ENCODE data around the gene ZNF407. TPM values are rescaled to one million over a fixed set of nuclear protein-coding genes. Genes with fewer than 3 reads are reported as not detected.

ZNF407 gene
- total and polyA plus RNA-seq, 4 donors = 1.9 to 16.5 (median 6.6) TPM

DNA sequence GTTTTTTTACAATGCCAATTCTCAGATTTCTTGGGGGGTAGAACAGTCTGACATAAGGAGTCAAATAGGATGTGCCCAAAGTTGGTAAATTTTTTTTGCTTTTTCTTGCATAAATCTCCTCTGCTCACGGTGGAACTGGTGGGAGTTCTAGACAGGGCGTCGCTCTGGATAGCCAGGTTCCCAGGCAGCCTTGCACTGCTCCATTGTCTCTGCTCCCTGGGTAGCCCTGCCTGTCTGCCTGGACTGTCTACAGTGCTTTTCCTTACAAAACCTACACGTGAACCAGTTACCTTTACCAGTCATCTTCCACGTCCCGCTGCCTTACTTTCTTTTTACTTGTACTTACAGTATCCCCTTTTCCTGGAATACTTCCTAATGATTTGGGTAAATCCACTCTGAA lies 117.1 kb downstream of the ZNF407 start:
- Histone ChIP-seq H3K9me3 (ENCODE audit: control insufficient read depth in 4 of 4, low read length in 3 of 4) (no peaks in the 10 kb centered on the region), H3K36me3 (ENCODE audit: control insufficient read depth in 4 of 4, insufficient read depth in 3 of 4, low read depth in 1 of 4, low read length in 3 of 4) (no peaks in the 10 kb centered on the region), H3K4me3 (ENCODE audit: low read depth in 1 of 3, low read length in 3 of 3) (no peak overlapping the region), H3K27ac (ENCODE audit: low read depth in 1 of 2, low read length in 2 of 2) (no peak overlapping the region), H3K4me1 (ENCODE audit: control insufficient read depth in 4 of 4, insufficient read depth in 4 of 4, low read length in 3 of 4) (peaks cover 4 to 27% (median 14%) of the 10 kb centered on the region in 4 donors), H3K27me3 (ENCODE audit: control insufficient read depth in 4 of 4, insufficient read depth in 4 of 4, low read length in 3 of 4) (no peaks in the 10 kb centered on the region), H3K9ac (ENCODE audit: low read depth in 1 of 2, low read length in 2 of 2) (no peak overlapping the region)
- no peak for DNase-seq (ENCODE audit: low spot score)
- no peak for TF ChIP-seq RXRA (IDR thresholded peaks at IDR 0.05)
- TF ChIP-seq FOXA2 (IDR thresholded peaks at IDR 0.05) = no peak
- TF ChIP-seq, protein P1, sequence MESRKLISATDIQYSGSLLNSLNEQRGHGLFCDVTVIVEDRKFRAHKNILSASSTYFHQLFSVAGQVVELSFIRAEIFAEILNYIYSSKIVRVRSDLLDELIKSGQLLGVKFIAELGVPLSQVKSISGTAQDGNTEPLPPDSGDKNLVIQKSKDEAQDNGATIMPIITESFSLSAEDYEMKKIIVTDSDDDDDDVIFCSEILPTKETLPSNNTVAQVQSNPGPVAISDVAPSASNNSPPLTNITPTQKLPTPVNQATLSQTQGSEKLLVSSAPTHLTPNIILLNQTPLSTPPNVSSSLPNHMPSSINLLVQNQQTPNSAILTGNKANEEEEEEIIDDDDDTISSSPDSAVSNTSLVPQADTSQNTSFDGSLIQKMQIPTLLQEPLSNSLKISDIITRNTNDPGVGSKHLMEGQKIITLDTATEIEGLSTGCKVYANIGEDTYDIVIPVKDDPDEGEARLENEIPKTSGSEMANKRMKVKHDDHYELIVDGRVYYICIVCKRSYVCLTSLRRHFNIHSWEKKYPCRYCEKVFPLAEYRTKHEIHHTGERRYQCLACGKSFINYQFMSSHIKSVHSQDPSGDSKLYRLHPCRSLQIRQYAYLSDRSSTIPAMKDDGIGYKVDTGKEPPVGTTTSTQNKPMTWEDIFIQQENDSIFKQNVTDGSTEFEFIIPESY (IDR thresholded peaks at IDR 0.05) = no peak
- no peak for TF ChIP-seq NR2F2 (IDR thresholded peaks at IDR 0.05)
- TF ChIP-seq JUND (IDR thresholded peaks at IDR 0.05) = no peak
- TF ChIP-seq, protein P2, sequence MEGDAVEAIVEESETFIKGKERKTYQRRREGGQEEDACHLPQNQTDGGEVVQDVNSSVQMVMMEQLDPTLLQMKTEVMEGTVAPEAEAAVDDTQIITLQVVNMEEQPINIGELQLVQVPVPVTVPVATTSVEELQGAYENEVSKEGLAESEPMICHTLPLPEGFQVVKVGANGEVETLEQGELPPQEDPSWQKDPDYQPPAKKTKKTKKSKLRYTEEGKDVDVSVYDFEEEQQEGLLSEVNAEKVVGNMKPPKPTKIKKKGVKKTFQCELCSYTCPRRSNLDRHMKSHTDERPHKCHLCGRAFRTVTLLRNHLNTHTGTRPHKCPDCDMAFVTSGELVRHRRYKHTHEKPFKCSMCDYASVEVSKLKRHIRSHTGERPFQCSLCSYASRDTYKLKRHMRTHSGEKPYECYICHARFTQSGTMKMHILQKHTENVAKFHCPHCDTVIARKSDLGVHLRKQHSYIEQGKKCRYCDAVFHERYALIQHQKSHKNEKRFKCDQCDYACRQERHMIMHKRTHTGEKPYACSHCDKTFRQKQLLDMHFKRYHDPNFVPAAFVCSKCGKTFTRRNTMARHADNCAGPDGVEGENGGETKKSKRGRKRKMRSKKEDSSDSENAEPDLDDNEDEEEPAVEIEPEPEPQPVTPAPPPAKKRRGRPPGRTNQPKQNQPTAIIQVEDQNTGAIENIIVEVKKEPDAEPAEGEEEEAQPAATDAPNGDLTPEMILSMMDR (IDR thresholded peaks at IDR 0.05; ENCODE audit: low read depth, low read length, missing input control) = no peak
- WGBS = 92% methylated on average over 6 of the region's 6 CpGs

- Histone ChIP-seq H3K27me3 (ENCODE audit: control insufficient read depth in 4 of 4, insufficient read depth in 4 of 4, low read length in 3 of 4) (no peaks in the 10 kb centered on the region), H3K4me3 (ENCODE audit: low read depth in 1 of 3, low read length in 3 of 3) (no peak overlapping the region), H3K4me1 (ENCODE audit: control insufficient read depth in 4 of 4, insufficient read depth in 4 of 4, low read length in 3 of 4) (peaks cover 4 to 27% (median 14%) of the 10 kb centered on the region in 4 donors), H3K9ac (ENCODE audit: low read depth in 1 of 2, low read length in 2 of 2) (no peak overlapping the region), H3K27ac (ENCODE audit: low read depth in 1 of 2, low read length in 2 of 2) (peak overlapping the region in 1 of 2 donors; percentile 79), H3K9me3 (ENCODE audit: control insufficient read depth in 4 of 4, low read length in 3 of 4) (no peaks in the 10 kb centered on the region), H3K36me3 (ENCODE audit: control insufficient read depth in 4 of 4, insufficient read depth in 3 of 4, low read depth in 1 of 4, low read length in 3 of 4) (no peaks in the 10 kb centered on the region)
- no peak for DNase-seq (ENCODE audit: low spot score)
- TF ChIP-seq RXRA (IDR thresholded peaks at IDR 0.05) (no peak), MAX (IDR thresholded peaks at IDR 0.05) (no peak), GABPA (IDR thresholded peaks at IDR 0.05 in 1 of 2, conservative IDR thresholded peaks at IDR 0.05 in 1 of 2) (no peak), JUND (IDR thresholded peaks at IDR 0.05) (no peak), RAD21 (IDR thresholded peaks at IDR 0.05) (no peak), ATF3 (IDR thresholded peaks at IDR 0.05) (no peak), FOXA2 (IDR thresholded peaks at IDR 0.05) (no peak), SP1 (IDR thresholded peaks at IDR 0.05) (no peak), HNF4A (conservative IDR thresholded peaks at IDR 0.05) (no peak), FOXA1 (IDR thresholded peaks at IDR 0.05) (no peak)
- TF ChIP-seq, protein P1 (IDR thresholded peaks at IDR 0.05) = no peak
- TF ChIP-seq, protein P3, sequence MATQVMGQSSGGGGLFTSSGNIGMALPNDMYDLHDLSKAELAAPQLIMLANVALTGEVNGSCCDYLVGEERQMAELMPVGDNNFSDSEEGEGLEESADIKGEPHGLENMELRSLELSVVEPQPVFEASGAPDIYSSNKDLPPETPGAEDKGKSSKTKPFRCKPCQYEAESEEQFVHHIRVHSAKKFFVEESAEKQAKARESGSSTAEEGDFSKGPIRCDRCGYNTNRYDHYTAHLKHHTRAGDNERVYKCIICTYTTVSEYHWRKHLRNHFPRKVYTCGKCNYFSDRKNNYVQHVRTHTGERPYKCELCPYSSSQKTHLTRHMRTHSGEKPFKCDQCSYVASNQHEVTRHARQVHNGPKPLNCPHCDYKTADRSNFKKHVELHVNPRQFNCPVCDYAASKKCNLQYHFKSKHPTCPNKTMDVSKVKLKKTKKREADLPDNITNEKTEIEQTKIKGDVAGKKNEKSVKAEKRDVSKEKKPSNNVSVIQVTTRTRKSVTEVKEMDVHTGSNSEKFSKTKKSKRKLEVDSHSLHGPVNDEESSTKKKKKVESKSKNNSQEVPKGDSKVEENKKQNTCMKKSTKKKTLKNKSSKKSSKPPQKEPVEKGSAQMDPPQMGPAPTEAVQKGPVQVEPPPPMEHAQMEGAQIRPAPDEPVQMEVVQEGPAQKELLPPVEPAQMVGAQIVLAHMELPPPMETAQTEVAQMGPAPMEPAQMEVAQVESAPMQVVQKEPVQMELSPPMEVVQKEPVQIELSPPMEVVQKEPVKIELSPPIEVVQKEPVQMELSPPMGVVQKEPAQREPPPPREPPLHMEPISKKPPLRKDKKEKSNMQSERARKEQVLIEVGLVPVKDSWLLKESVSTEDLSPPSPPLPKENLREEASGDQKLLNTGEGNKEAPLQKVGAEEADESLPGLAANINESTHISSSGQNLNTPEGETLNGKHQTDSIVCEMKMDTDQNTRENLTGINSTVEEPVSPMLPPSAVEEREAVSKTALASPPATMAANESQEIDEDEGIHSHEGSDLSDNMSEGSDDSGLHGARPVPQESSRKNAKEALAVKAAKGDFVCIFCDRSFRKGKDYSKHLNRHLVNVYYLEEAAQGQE (IDR thresholded peaks at IDR 0.05) = no peak
- TF ChIP-seq, protein P2 (IDR thresholded peaks at IDR 0.05; ENCODE audit: low read depth, low read length, missing input control) = no peak
- WGBS = 91% methylated on average over 7 of the region's 7 CpGs
These were observed 117.6 kb downstream of the ZNF407 start for GRCh38 chr18:74715306-74715705.
